GM19467 (cell line): Measurements from ENCODE around the gene GTF2I.
A peak's percentile ranks its signal among the peaks of the same experiment; 100 is the strongest.
"Not testable (repeated sequence)": the region's sequence is repeated elsewhere in the genome, so short reads cannot be mapped to it uniquely, and the experiment has no call there.

ENCODE experiments used
- ATAC-seq: cut with Tn5 transposase; IDR thresholded peaks from one replicate; pipeline ENCODE4 v1.9.1; 2021; ENCODE audit warnings: mild to moderate bottlenecking, moderate library complexity; ENCODE audit not compliant: unreplicated experiment

Gene GTF2I

GRCh38 chr7:74657692-74658177 is at the start of gene GTF2I:
Gene GTF2I (plus strand): TSS chr7:74657718. CDS start chr7:74689129, 31,411 bp downstream.
- peak; percentile 5 for ATAC-seq

GRCh38 chr7:74612015-74612829 is 45.3 kb upstream of the GTF2I start:
- no peak for ATAC-seq

DNA sequence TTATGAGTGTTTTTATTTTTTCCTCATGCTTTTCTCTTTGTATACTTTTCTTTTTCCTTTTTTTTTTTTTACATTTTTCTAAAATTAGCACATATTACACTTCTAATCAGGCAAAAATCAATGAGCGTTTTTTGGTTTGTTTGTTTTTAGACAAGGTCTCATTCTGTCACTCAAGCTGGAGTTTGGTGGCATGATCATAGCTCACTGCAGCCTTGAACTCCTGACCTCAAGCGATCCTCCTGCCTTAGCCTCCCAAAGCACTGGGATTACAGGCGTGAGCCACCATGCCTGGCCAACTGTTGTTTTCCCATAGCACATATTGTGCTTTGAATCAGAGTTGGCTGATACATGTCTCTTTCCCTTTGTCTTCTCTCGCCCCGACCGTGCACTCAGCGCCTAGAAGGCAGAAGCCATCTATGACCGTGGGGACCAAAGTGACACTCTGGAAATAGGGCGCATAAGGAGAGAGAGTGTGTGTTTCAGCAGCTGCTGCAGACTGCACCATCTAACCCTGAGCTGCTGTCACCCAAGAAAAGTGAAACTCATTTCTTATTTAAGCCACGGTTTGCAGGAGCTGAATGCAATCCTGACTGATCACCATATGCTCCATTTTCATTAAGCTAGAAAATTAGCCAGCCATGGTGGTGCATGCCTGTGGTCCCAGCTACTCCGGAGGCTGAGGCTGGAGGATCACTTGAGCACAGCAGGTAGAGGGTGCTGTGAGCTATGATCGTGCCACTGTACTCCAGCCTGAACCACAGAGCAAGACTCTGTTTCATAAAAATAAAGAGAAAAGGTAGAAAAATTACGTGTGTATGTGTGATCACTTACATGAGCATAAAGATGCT is 41.4 kb upstream of the GTF2I start:
- no peak for ATAC-seq

DNA sequence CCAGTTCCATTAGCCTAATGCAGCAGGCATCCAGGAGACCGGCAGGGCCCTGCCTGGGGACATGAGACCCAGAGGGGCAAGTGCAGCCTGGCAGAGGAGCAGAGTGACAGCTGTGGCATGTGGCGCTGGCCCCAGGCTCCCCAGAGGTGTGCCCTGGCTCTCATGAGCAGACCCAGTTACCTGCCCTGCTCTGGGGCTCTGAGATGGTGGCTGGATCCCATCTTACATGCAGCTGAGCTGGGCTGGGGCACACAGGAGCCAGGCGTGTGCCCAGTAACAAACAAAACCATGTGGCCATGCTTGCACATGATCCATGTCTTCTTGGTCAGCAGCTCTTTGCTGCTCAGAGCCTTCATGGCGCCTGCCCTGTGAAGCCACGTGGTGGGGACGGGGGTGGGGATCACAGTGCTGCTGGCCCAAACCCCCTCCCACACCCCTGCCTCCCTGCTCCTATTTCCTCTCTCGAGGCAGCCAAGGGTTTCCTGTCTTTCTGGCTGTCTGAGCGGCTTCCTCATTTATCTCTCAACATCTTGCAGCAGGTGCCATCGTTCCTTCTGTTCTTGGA is 40.3 kb upstream of the GTF2I start:
- no peak for ATAC-seq

DNA sequence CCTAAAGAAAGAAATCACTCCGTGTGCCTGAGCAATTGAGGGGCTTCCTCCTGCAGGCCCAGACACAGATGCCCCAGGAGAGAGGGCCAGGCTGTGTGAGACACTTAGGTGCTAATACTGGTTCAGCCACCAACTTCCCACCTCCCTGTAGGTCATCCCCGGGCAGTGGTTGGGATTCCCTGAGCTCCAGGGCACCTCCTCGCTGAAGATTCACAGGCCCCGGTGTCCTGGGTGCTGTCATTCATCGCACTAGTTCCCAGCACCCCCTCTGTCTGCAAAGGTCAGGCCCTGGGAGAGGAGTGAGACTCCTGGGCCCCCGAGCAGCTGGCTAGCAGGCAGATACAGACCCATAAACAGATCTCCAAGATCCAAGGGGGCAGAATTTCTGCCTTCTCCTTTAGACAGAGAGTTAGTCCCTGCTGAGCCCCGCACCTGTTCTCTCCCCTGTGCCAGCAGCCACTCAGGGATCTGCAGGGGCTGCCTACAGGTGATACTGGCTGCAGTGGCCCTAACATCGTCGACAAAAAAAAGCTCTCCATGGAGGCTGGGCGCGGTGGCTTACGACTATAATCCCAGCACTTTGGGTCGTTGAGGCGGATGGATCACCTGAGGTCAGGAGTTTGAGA is 38.2 kb upstream of the GTF2I start:
- no peak for ATAC-seq

GRCh38 chr7:74622228-74622749 is 35.2 kb upstream of the GTF2I start:
- ATAC-seq, result no peak

- ATAC-seq, result no peak
These were observed 34.4 kb upstream of the GTF2I start for GRCh38 chr7:74623135-74623534.

DNA sequence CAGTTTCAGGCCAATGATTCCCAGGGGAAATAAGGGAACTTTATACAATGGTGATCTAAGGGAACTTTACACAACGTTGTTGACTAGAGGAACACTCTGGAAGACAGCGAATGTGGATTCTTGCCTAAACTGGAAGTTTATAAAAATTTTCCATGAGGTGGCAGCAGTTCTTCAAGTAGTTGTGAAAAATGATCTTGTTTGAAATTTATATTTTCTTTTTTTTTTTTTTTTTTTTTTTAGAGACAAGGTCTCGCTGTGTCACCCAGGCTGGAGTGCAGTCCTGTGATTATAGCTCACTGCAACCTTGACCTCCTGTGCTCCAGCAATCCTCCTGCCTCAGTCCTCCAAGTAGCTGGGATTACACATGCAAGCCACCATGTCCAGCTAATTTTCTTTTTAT is 32.1 kb upstream of the GTF2I start:
- ATAC-seq, result no peak

DNA sequence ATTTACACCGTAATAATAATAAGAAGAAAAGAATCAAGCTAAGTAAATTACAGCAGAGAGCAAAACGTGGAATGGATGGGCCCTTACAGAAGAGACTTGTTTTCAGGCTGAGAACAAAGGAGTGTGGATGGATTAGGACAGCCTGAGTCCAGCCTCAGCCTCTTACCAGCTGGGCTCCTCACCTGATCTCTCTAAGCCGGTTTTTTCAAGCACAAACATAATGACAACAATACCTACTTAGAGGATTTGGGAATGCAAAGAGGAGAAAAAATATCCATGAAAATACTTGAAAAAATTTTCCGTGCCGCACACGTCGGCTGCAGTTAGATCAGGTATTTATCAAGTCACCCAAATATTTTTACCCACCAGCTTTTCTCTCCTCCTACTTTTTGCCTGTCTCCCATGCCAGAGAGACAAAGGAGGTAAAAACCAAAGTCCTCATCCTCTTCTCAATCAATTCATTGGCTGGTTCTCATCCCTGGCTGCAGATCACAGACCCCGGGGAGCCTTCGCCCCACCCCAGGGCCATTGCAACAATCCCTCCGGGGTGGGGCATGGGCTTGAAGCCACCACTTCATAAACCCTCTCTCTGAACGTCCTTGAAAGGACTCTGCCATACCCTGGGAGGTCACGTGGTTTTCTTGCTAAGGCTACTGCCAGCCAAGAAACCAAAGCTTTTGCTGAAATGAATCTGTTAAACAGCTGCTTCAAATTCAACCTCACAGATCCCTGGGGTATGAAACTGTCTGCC is 29.7 kb upstream of the GTF2I start:
- no peak for ATAC-seq

DNA sequence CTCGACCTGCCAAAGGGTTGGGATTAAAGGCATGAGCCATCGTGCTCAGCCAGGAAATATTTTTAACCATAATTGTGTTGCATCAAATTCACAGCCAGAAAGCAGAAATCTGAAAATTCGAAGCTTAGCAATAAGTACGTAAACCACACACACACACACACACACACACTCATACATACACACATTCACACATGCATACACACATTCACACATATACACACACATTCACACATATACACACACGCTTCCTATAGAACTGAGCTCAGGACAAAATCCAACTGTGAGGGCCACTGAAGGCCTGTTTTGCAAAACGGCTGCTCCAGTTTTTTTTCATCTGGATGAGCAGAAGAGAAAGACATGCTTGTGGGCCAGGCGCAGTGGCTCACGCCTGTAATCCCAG is 25.0 kb upstream of the GTF2I start:
- no peak for ATAC-seq

GRCh38 chr7:74633451-74633921 is 24.0 kb upstream of the GTF2I start:
- no peak for ATAC-seq

GRCh38 chr7:74637745-74638144 is 19.8 kb upstream of the GTF2I start:
- ATAC-seq, result no peak

GRCh38 chr7:74650055-74650454 is 7.5 kb upstream of the GTF2I start:
- ATAC-seq, result peak; percentile 67

GRCh38 chr7:74650493-74651132 is 6.9 kb upstream of the GTF2I start:
- ATAC-seq, result peak; percentile 38

DNA sequence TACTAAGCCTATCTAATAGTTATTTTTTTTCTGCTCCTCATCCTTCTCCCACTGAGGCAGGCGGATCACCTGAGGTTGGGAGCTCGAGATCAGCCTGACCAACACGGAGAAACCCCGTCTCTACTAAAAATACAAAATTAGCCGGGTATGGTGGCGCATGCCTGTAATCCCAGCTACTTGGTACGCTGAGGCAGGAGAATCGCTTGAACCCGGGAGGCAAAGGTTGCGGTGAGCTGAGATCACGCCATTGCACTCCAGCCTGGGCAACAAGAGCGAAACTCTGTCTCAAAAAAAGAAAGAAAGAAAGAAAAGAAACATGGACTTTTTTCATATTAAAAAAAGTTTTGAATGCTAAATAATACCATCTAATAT is 6.4 kb upstream of the GTF2I start:
- not testable (repeated sequence) for ATAC-seq

- no peak for ATAC-seq
These were observed 3.8 kb upstream of the GTF2I start for GRCh38 chr7:74653686-74654181.

DNA sequence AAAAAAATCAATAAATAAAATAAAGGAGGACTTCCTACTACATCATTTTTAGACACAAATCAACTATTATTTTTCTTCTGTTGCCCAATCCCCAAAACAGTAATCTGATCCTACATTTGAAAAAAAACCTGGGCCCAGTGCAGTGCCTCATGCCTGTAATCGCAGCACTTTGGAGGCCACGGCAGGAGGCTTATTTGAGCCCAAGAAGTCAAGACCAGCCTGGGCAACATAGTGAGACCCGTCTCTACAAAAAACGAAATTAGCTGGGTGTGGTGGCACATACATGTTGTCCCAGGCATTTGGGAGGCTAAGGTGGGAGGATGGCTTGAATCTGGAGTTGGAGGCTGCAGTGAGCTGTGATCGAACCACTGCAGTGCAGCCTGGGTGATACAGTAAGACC is 2.7 kb upstream of the GTF2I start:
- no peak for ATAC-seq

GRCh38 chr7:74655324-74655723 is 2.2 kb upstream of the GTF2I start:
- no peak for ATAC-seq

- no peak for ATAC-seq
These were observed 1.6 kb upstream of the GTF2I start for GRCh38 chr7:74655768-74656440.
